AG04450 (cell line): Measurements from ENCODE around the gene HNMT. TPM values are rescaled to one million over a fixed set of nuclear protein-coding genes. Genes with fewer than 3 reads are reported as not detected.
"Not testable (repeated sequence)": the region's sequence is repeated elsewhere in the genome, so short reads cannot be mapped to it uniquely, and the experiment has no call there.

Experiments used
- CTCF ChIA-PET: fragments of 300-600, 350-600 bp; formaldehyde crosslinking; extraction: SDS; loops from one replicate; lab custom pipeline; 2022; ENCODE audit warnings: antibody characterized with exemption, inconsistent platforms; lab: Charles Lee
- POLR2A ChIA-PET: fragments of 350-600 bp; formaldehyde crosslinking; extraction: SDS; loops from one replicate; lab custom pipeline; 2021; ENCODE audit warnings: antibody characterized with exemption, inconsistent platforms; lab: Yijun Ruan, JAX
- DNase-seq: peaks from one replicate; pipeline ENCODE4 v3.0.0-alpha.2; 2011; ENCODE audit warnings: low read depth, low spot score
- H3K27ac ChIP-seq: one replicate; pipeline ENCODE4 v1.5.1; 2012; ENCODE audit warnings: low read depth, low read length, control low read depth
- H3K27me3 ChIP-seq: one replicate; pipeline ENCODE4 v1.6.0; 2012; ENCODE audit warnings: low read length; ENCODE audit not compliant: control insufficient read depth, insufficient read depth
- H3K4me3 ChIP-seq: 2 replicates; pipeline ENCODE4 v1.5.1; 2011; ENCODE audit warnings: mild to moderate bottlenecking, low read depth, low read length, control low read depth
- H3K9me3 ChIP-seq: 2 replicates; pipeline ENCODE4 v1.5.1; 2012; ENCODE audit warnings: low read length; ENCODE audit not compliant: control insufficient read depth, insufficient read depth
- CTCF ChIP-seq: IDR thresholded peaks from 2 replicates; pipeline ENCODE4 v1.5.1; 2011; ENCODE audit warnings: low read depth, low read length, control low read depth, inconsistent platforms
- polyA plus RNA-seq: library from polyadenylated mRNA; depleted of rRNA; stranded (reverse); fragments of >200 nt; gene quantifications from 2 replicates; pipeline ENCODE4 v1.2.3, GENCODE V29; 2011

The HNMT gene
- polyA plus RNA-seq, 1 experiment = 47.0 TPM

- DNase-seq = no peak
- ChIA-PET POLR2A (no interaction called here), CTCF (no interaction called here)
- Histone ChIP-seq H3K27me3 (peaks cover 2% of the 10 kb centered on the region), H3K9me3 (no peaks in the 10 kb centered on the region), H3K27ac (no peak overlapping the region), H3K4me3 (no peak overlapping the region)
- TF ChIP-seq CTCF = no peak
These were observed 78.0 kb downstream of the HNMT start for GRCh38 chr2:138042311-138042710.

GRCh38 chr2:138043588-138043987 lies 79.3 kb downstream of the HNMT start:
- POLR2A ChIA-PET, H3K9me3 ChIP-seq, CTCF ChIA-PET, H3K4me3 ChIP-seq, DNase-seq, H3K27me3 ChIP-seq, H3K27ac ChIP-seq: not testable (repeated sequence)

GRCh38 chr2:138058427-138058826 lies 94.2 kb downstream of the HNMT start:
- no peaks in the 10 kb centered on the region for H3K27me3 ChIP-seq
- ChIA-PET CTCF (no interaction called here), POLR2A (no interaction called here)
- no peak for DNase-seq
- TF ChIP-seq CTCF = no peak
- no peaks in the 10 kb centered on the region for H3K9me3 ChIP-seq
- no peak overlapping the region for H3K4me3 ChIP-seq
- H3K27ac ChIP-seq = no peak overlapping the region

- DNase-seq = no peak
- Histone ChIP-seq H3K27ac (no peak overlapping the region), H3K4me3 (no peak overlapping the region), H3K9me3 (no peaks in the 10 kb centered on the region), H3K27me3 (no peaks in the 10 kb centered on the region)
- CTCF ChIA-PET = no interaction called here
- TF ChIP-seq CTCF = no peak
- POLR2A ChIA-PET = no interaction called here
These were observed 95.4 kb downstream of the HNMT start for GRCh38 chr2:138059487-138060300.

GRCh38 chr2:138060301-138060635 lies 96.0 kb downstream of the HNMT start:
- CTCF ChIA-PET = no interaction called here
- Histone ChIP-seq H3K27ac (no peak overlapping the region), H3K4me3 (no peak overlapping the region), H3K27me3 (no peaks in the 10 kb centered on the region), H3K9me3 (no peaks in the 10 kb centered on the region)
- TF ChIP-seq CTCF = no peak
- POLR2A ChIA-PET = no interaction called here
- DNase-seq = no peak
